Esophagus muscularis mucosa (tissue), 4 donors: ENCODE results near the gene TRIM7. TPM values are rescaled to one million over a fixed set of nuclear protein-coding genes. Genes with fewer than 3 reads are reported as not detected.

Experiments
- DNase-seq: peaks from one replicate; pipeline ENCODE4 v3.0.0-alpha.2; 2017; ENCODE audit errors: extremely low spot score
- H3K27ac ChIP-seq, 4 donors: fragments of 200-600 bp; sonication (generic); replicated peaks in 1 of 4; 1 replicate in 3 of 4; 2 replicates in 1 of 4; pipeline ENCODE4 v1.5.1; 2016 to 2019; ENCODE audit warnings: mild to moderate bottlenecking in 1 of 4
- H3K27me3 ChIP-seq, 4 donors: fragments of 200-600 bp; sonication (generic); one replicate each; pipeline versions ENCODE4 v1.5.1 to v1.6.0; 2016 to 2019
- H3K36me3 ChIP-seq, 4 donors: fragments of 200-600 bp; sonication (generic); one replicate each; pipeline ENCODE4 v1.5.1; 2016 to 2019
- H3K4me1 ChIP-seq, 4 donors: fragments of 200-600 bp; sonication (generic); one replicate each; pipeline ENCODE4 v1.5.1; 2016 to 2019
- H3K4me3 ChIP-seq, 4 donors: fragments of 200-600 bp; sonication (generic); 1 replicate in 2 of 4; 2 replicates in 2 of 4; pipeline ENCODE4 v1.5.1; 2016 to 2019; ENCODE audit warnings: mild to moderate bottlenecking in 4 of 4, moderate library complexity in 1 of 4
- H3K9me3 ChIP-seq, 4 donors: fragments of 200-600 bp; sonication (generic); 1 replicate in 3 of 4; 2 replicates in 1 of 4; pipeline ENCODE4 v1.5.1; 2016 to 2019
- EP300 ChIP-seq: sonication (generic); formaldehyde crosslinking; IDR thresholded peaks from one replicate; pipeline ENCODE4 v1.6.1; 2017; ENCODE audit warnings: antibody characterized with exemption
- POLR2A ChIP-seq: fragments of 450-650 bp; IDR thresholded peaks from one replicate; pipeline ENCODE4 v1.6.1; 2017; ENCODE audit warnings: antibody characterized with exemption, moderate library complexity, mild to moderate bottlenecking, low read depth
- POLR2AphosphoS5 ChIP-seq, 2 donors: sonication (generic); formaldehyde crosslinking; IDR thresholded peaks; one replicate each; pipeline ENCODE4 v1.6.1; 2017; ENCODE audit warnings: antibody characterized with exemption in 2 of 2
- WGBS: methylation state at CpG from one replicate; pipeline ENCODE4 v1.1.5; 2018; 5-methylcytosine and 5-hydroxymethylcytosine counted together
- intact Hi-C: fragments of 100-400 bp; cut with DNase I; formaldehyde crosslinking; loops from one replicate; pipeline ENCODE4 v1.15.1; 2023
- total RNA-seq, 4 donors: library from RNA; depleted of rRNA; stranded (reverse); fragments of >200 nt; gene quantifications; one replicate each; pipeline versions ENCODE4 v1.1.0 to v1.2.1, GENCODE V29; 2016
- TF ChIP-seq, protein P1 (sequence below), 3 experiments: fragments of 200-600 bp in 2 of 3; fragments of 450-650 bp in 1 of 3; sonication (generic) in 2 of 3; IDR thresholded peaks; one replicate each; pipeline ENCODE4 v1.5.1; 2017 to 2019; ENCODE audit warnings: antibody characterized with exemption in 3 of 3, mild to moderate bottlenecking in 2 of 3, moderate library complexity in 1 of 3

The TRIM7 gene
- total RNA-seq, 4 donors from 2014 or later: 2.1 to 5.8 (median 3.4) TPM

DNA sequence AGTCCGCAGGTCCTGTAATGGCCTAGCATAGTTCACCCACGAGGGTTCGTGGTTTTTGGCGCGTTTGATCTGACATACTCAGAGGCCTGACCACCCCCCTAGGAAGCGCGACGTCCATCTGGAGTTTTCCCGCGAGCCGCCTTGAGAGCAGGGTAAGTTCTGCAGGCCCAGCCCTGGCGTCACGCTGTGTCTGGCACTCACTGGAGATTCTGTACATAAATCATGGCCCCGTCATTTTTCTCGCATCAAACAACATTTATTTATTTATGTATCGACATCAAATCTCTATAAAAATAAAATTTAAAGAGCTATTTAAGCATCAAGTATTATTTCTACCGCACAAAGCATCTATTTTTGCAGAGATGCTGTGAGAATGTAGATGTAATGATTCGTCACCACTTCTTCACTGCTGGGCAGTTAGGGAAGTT is 17.6 kb upstream of the TRIM7 start:
- Histone ChIP-seq H3K27me3 (no peaks in the 10 kb centered on the region), H3K36me3 (peaks cover 7 to 9% (median 9%) of the 10 kb centered on the region in 4 donors), H3K27ac (peak overlapping the region; percentile 92 to 95 (median 94)), H3K4me1 (peaks cover 20 to 44% (median 40%) of the 10 kb centered on the region in 4 donors), H3K9me3 (no peaks in the 10 kb centered on the region), H3K4me3 (peak overlapping the region; percentile 72 to 83 (median 74))
- no peak for DNase-seq
- WGBS: 0% methylated on average over 7 of the region's 18 CpGs
- TF ChIP-seq, protein P1, sequence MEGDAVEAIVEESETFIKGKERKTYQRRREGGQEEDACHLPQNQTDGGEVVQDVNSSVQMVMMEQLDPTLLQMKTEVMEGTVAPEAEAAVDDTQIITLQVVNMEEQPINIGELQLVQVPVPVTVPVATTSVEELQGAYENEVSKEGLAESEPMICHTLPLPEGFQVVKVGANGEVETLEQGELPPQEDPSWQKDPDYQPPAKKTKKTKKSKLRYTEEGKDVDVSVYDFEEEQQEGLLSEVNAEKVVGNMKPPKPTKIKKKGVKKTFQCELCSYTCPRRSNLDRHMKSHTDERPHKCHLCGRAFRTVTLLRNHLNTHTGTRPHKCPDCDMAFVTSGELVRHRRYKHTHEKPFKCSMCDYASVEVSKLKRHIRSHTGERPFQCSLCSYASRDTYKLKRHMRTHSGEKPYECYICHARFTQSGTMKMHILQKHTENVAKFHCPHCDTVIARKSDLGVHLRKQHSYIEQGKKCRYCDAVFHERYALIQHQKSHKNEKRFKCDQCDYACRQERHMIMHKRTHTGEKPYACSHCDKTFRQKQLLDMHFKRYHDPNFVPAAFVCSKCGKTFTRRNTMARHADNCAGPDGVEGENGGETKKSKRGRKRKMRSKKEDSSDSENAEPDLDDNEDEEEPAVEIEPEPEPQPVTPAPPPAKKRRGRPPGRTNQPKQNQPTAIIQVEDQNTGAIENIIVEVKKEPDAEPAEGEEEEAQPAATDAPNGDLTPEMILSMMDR (IDR thresholded peaks at IDR 0.05): peak in 1 of 3 experiments; percentile 7
- TF ChIP-seq EP300: no peak
- TF ChIP-seq POLR2A: no peak
- intact Hi-C loops: loop anchor here (1.0 to 5.0 kb wide), 3 partner anchors 25 to 40 kb away; partner anchors contain the start of gene TRIM52

DNA sequence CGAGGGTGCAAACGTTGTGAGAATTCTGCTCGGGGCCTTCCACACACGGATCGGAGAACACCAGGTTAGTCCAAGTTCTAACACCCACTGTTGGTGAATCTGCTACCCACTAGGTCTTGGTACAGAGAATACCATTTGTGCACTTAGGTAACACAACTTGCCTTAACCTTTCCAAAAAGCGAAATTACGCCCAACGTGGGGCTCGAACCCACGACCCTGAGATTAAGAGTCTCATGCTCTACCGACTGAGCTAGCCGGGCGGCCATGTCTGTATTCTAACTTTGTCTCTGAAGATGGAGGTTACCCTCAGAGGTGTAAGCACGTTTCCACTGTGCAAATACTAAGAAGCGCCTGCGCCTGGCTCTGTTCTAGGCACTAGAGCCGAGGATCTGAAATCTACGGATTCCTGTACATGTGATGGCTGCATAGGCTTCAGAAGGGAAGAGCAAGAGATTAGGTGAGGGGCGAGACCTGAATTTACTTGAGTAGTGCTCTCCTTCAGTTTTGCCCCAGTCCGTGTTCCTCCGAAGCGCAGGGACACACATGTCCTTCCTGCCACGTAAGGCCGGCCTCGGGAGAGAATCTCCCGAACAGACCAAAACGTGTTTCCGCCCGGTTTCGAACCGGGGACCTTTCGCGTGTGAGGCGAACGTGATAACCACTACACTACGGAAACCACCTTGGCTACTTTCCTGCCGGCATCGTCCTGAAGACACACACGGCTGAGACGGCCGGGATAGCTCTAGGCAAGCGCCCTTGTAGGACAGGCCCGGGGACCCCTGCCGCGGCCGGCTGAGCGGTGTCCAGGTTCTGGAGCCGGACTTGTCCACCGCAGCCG is 17.0 kb upstream of the TRIM7 start:
- intact Hi-C loops: loop anchor here (1.0 to 5.0 kb wide), 2 partner anchors 33 to 40 kb away; partner anchors contain the start of gene TRIM52
- TF ChIP-seq, protein P1 (IDR thresholded peaks at IDR 0.05): no peak
- TF ChIP-seq POLR2A (peak; percentile 15), POLR2AphosphoS5 (IDR thresholded peaks at IDR 0.05) (peak; percentile 20 to 83)
- H3K27me3 ChIP-seq: no peaks in the 10 kb centered on the region
- no peaks in the 10 kb centered on the region for H3K9me3 ChIP-seq
- H3K4me1 ChIP-seq: peaks cover 20 to 50% (median 46%) of the 10 kb centered on the region in 4 donors
- peaks cover 1 to 3% (median 3%) of the 10 kb centered on the region in 4 donors for H3K36me3 ChIP-seq
- DNase-seq: peak; percentile 100
- peak overlapping the region; percentile 72 to 83 (median 74) for H3K4me3 ChIP-seq
- WGBS: 10% methylated on average over 30 of the region's 50 CpGs
- H3K27ac ChIP-seq: peak overlapping the region; percentile 92 to 95 (median 94)

DNA sequence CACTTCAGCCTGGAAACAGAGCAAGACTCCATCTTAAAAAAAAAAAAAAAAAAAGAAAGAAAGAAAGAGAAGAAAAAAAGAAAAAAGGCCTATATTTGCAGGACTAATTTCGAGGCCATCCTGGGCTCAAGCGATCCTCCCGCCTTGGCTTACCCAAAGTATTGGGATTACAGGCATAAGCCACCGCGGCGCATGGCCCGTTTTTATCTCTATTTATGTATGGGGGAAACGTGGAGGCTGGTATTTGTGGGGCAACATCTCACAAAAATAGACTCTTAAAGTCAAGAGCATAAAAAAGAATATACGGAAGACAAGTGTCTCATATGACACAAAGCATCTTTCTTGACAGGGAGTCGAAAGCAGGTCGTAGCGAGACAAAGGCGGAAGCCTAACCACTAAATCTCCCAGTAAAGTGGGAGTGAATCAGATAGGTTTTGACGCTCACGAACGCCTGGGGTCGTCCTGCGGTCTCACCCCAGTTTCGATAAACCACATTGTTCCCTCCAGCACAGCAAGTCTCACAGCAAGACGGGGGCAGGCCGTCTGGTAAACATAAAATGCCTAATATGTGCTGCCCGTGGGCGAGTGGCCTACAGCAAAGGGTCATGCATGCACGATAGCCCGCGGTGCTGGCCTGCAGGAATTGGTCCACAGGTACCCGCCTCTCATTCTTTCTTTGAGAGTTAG is 16.3 kb upstream of the TRIM7 start:
- H3K4me1 ChIP-seq: peaks cover 23 to 58% (median 54%) of the 10 kb centered on the region in 4 donors
- intact Hi-C loops: loop anchor here (5.0 kb wide), 1 partner anchor 41 kb away; the partner anchor contains the start of gene TRIM52
- H3K27me3 ChIP-seq: no peaks in the 10 kb centered on the region
- TF ChIP-seq POLR2A: no peak
- TF ChIP-seq, protein P1 (IDR thresholded peaks at IDR 0.05): no peak
- no peak for TF ChIP-seq POLR2AphosphoS5 (IDR thresholded peaks at IDR 0.05)
- no peak for TF ChIP-seq EP300
- peak overlapping the region in 3 of 4 donors; percentile 92 to 95 (median 93) for H3K27ac ChIP-seq
- no peak for DNase-seq
- no peaks in the 10 kb centered on the region for H3K36me3 ChIP-seq
- H3K4me3 ChIP-seq: peak overlapping the region; percentile 72 to 83 (median 74)
- no peaks in the 10 kb centered on the region for H3K9me3 ChIP-seq
- WGBS: 67% methylated on average over 26 of the region's 27 CpGs

DNA sequence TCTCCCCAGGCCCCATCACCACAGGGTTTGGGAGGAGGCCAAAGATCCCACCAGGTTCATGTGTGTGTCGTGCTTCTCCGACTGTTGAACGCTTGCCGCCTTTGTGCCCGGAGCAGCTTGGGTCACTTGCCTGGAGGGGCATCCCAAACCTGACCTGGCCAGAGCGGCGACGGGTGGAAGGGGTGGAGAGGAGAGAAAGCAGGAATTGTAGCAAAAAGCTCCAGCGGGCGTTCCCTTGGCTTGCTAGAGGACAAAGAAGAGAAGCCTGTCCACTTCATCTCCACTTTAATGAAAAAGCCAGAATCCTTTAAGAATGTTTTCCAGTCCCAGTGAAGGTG is 15.2 kb upstream of the TRIM7 start:
- H3K4me3 ChIP-seq: no peak overlapping the region

More for the DNA sequence above, 15.2 kb upstream of the TRIM7 start:
- WGBS: 93% methylated on average over 10 of the region's 10 CpGs
- no peaks in the 10 kb centered on the region for H3K27me3 ChIP-seq
- peaks cover 26 to 58% (median 52%) of the 10 kb centered on the region in 4 donors for H3K4me1 ChIP-seq
- intact Hi-C loops: loop anchor here (5.0 kb wide), 1 partner anchor 42 kb away; the partner anchor contains the start of gene TRIM52
- TF ChIP-seq, protein P1 (IDR thresholded peaks at IDR 0.05): no peak
- TF ChIP-seq POLR2A (no peak), EP300 (no peak), POLR2AphosphoS5 (IDR thresholded peaks at IDR 0.05) (no peak)
- no peaks in the 10 kb centered on the region for H3K9me3 ChIP-seq
- no peak for DNase-seq
- no peaks in the 10 kb centered on the region for H3K36me3 ChIP-seq
- H3K27ac ChIP-seq: no peak overlapping the region
